Measurements from ENCODE around the gene FIG4. TPM values are rescaled to one million over a fixed set of nuclear protein-coding genes. Genes with fewer than 3 reads are reported as not detected.

Gene FIG4
- total RNA-seq, 2 donors from 2014 or later, result 20.8 to 22.6 TPM

GRCh38 chr6:109861946-109862345 is 170.8 kb downstream of the FIG4 start:
- Mint-ChIP-seq H3K27ac (no peak overlapping the region), H3K4me1 (peaks cover 8% of the 10 kb centered on the region), H3K9me3 (peaks cover 58% of the 10 kb centered on the region), H3K27me3 (ENCODE audit: insufficient read depth) (peaks cover 13% of the 10 kb centered on the region), H3K4me3 (no peak overlapping the region), H3K36me3 (ENCODE audit: low read depth) (peaks cover 22% of the 10 kb centered on the region)
- Histone ChIP-seq H3K36me3 (ENCODE audit: control insufficient read depth, insufficient read depth, low read length) (no peaks in the 10 kb centered on the region), H3K27me3 (ENCODE audit: control insufficient read depth, insufficient read depth, low read length, poor library complexity, severe bottlenecking) (no peaks in the 10 kb centered on the region), H3K27ac (ENCODE audit: low read depth, low read length) (no peak overlapping the region), H3K4me1 (ENCODE audit: control insufficient read depth, insufficient read depth, low read length) (no peaks in the 10 kb centered on the region), H3K4me3 (ENCODE audit: low read length) (peak overlapping the region; percentile 3), H3K9me3 (ENCODE audit: control insufficient read depth, low read length) (peaks cover 38% of the 10 kb centered on the region), H3K9ac (ENCODE audit: extremely low read depth, low read length, poor library complexity, severe bottlenecking) (no peak overlapping the region)
- DNase-seq, result no peak
- no peak for TF ChIP-seq CTCF (conservative IDR thresholded peaks at IDR 0.05)

DNA sequence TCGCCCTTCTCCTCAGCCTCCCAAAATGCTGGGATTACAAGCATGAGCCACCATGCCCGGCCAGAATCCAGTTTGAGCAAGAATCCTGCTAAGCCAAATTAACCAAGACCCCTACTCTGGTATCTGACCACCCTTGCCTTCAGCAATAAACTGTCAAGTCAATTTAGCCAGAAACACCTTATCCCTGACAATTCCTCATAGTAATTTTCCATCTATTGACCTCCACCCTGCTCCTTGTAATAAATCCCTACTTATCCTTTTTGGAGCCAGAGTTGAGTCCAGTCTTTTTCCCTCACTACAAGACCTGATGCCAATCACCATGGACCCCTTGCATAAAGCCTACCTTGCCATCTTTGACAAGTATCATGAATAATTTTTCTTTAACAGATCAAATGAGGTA is 173.0 kb downstream of the FIG4 start:
- no peak for TF ChIP-seq CTCF (conservative IDR thresholded peaks at IDR 0.05)
- Mint-ChIP-seq H3K9me3 (peaks cover 58% of the 10 kb centered on the region), H3K36me3 (ENCODE audit: low read depth) (peaks cover 22% of the 10 kb centered on the region), H3K4me1 (peaks cover 23% of the 10 kb centered on the region), H3K27ac (no peak overlapping the region), H3K4me3 (no peak overlapping the region), H3K27me3 (ENCODE audit: insufficient read depth) (peaks cover 14% of the 10 kb centered on the region)
- Histone ChIP-seq H3K27ac (ENCODE audit: low read depth, low read length) (no peak overlapping the region), H3K36me3 (ENCODE audit: control insufficient read depth, insufficient read depth, low read length) (no peaks in the 10 kb centered on the region), H3K4me3 (ENCODE audit: low read length) (no peak overlapping the region), H3K27me3 (ENCODE audit: control insufficient read depth, insufficient read depth, low read length, poor library complexity, severe bottlenecking) (no peaks in the 10 kb centered on the region), H3K4me1 (ENCODE audit: control insufficient read depth, insufficient read depth, low read length) (peaks cover 4% of the 10 kb centered on the region), H3K9me3 (ENCODE audit: control insufficient read depth, low read length) (peaks cover 38% of the 10 kb centered on the region), H3K9ac (ENCODE audit: extremely low read depth, low read length, poor library complexity, severe bottlenecking) (no peak overlapping the region)
- WGBS, 2 experiments (ENCODE audit: insufficient coverage in 1 of 2, insufficient read length in 1 of 2), result 95% methylated on average over 2 of the region's 2 CpGs; no CpG with 5 or more reads in 1 of the 2 experiments
- DNase-seq, result peak; percentile 3

GRCh38 chr6:109865968-109866367 is 174.9 kb downstream of the FIG4 start:
- WGBS, 2 experiments (ENCODE audit: insufficient coverage in 1 of 2, insufficient read length in 1 of 2), result 60 to 84% methylated on average over 1 to 4 of the region's 4 CpGs

More at GRCh38 chr6:109865968-109866367, 174.9 kb downstream of the FIG4 start:
- no peaks in the 10 kb centered on the region for H3K36me3 ChIP-seq (ENCODE audit: control insufficient read depth, insufficient read depth, low read length)
- no peak overlapping the region for H3K4me3 ChIP-seq (ENCODE audit: low read length)
- no peak overlapping the region for H3K27ac ChIP-seq (ENCODE audit: low read depth, low read length)
- peaks cover 38% of the 10 kb centered on the region for H3K9me3 ChIP-seq (ENCODE audit: control insufficient read depth, low read length)
- Mint-ChIP-seq H3K4me1 (peaks cover 36% of the 10 kb centered on the region), H3K36me3 (ENCODE audit: low read depth) (peaks cover 12% of the 10 kb centered on the region), H3K9me3 (peaks cover 40% of the 10 kb centered on the region), H3K27me3 (ENCODE audit: insufficient read depth) (peaks cover 19% of the 10 kb centered on the region), H3K27ac (no peak overlapping the region), H3K4me3 (no peak overlapping the region)
- peak; percentile 79 for DNase-seq
- no peaks in the 10 kb centered on the region for H3K27me3 ChIP-seq (ENCODE audit: control insufficient read depth, insufficient read depth, low read length, poor library complexity, severe bottlenecking)
- TF ChIP-seq CTCF (conservative IDR thresholded peaks at IDR 0.05), result peak; percentile 56
- H3K4me1 ChIP-seq (ENCODE audit: control insufficient read depth, insufficient read depth, low read length), result peaks cover 19% of the 10 kb centered on the region
- no peak overlapping the region for H3K9ac ChIP-seq (ENCODE audit: extremely low read depth, low read length, poor library complexity, severe bottlenecking)

Measured in endodermal cell (in vitro differentiated cells).